CD4-positive, alpha-beta T cell (primary cell): ENCODE results near the gene EDN1. TPM values are rescaled to one million over a fixed set of nuclear protein-coding genes. Genes with fewer than 3 reads are reported as not detected.

ENCODE experiments used
- ATAC-seq: fragments of 200-7000 bp; cut with Tn5 transposase; one replicate; pipeline ENCODE4 v1.10.0; 2022; ENCODE audit warnings: mild to moderate bottlenecking; ENCODE audit not compliant: poor library complexity
- CTCF ChIA-PET: fragments of 350-600 bp; sonication (Branson Sonifier 250); formaldehyde crosslinking; loops from one replicate; lab custom pipeline; 2021; ENCODE audit warnings: antibody characterized with exemption, inconsistent platforms; lab: Charles Lee
- POLR2A ChIA-PET: fragments of 350-600 bp; sonication (Branson Sonifier 250); formaldehyde crosslinking; loops from one replicate; lab custom pipeline; 2021; ENCODE audit warnings: antibody characterized with exemption, inconsistent platforms; lab: Charles Lee
- DNase-seq, 14 experiments: peaks; one replicate each; pipeline ENCODE4 v3.0.0-alpha.2; 2013 to 2020; ENCODE audit warnings: mixed read lengths in 2 of 14
- H3K27ac ChIP-seq, 2 donors: one replicate each; pipeline versions ENCODE4 v1.5.1 to v1.7.0; 2013; ENCODE audit warnings: low read length in 2 of 2, low read depth in 1 of 2, mild to moderate bottlenecking in 1 of 2
- H3K27me3 ChIP-seq, 2 experiments: 1 replicate in 1 of 2; 2 replicates in 1 of 2; pipeline versions ENCODE4 v1.6.1 to v1.7.0; 2013; ENCODE audit warnings: low read length in 2 of 2, control low read depth in 1 of 2, mild to moderate bottlenecking in 1 of 2, moderate library complexity in 1 of 2; ENCODE audit not compliant: insufficient read depth in 2 of 2, control insufficient read depth in 1 of 2
- H3K36me3 ChIP-seq: one replicate; pipeline ENCODE4 v1.6.1; 2013; ENCODE audit warnings: low read length, control low read depth; ENCODE audit not compliant: insufficient read depth
- H3K4me1 ChIP-seq: one replicate; pipeline ENCODE4 v1.6.1; 2013; ENCODE audit warnings: low read length, control low read depth; ENCODE audit not compliant: insufficient read depth
- H3K4me3 ChIP-seq: one replicate; pipeline ENCODE4 v1.5.1; 2013; ENCODE audit warnings: mild to moderate bottlenecking, low read length, moderate library complexity
- H3K9me3 ChIP-seq, 2 experiments: 1 replicate in 1 of 2; 2 replicates in 1 of 2; pipeline versions ENCODE4 v1.6.1 to v1.7.0; 2013; ENCODE audit warnings: low read length in 2 of 2, mild to moderate bottlenecking in 2 of 2, control low read depth in 1 of 2, moderate library complexity in 1 of 2; ENCODE audit not compliant: control insufficient read depth in 1 of 2, insufficient read depth in 1 of 2
- H3K27ac Mint-ChIP-seq: one replicate; pipeline ENCODE4 v1.8.0; 2020; ENCODE audit warnings: mixed read lengths
- H3K27me3 Mint-ChIP-seq: one replicate; pipeline ENCODE4 v1.8.0; 2021; ENCODE audit warnings: mixed read lengths
- H3K36me3 Mint-ChIP-seq: one replicate; pipeline ENCODE4 v1.8.0; 2021; ENCODE audit warnings: low read depth, mixed read lengths
- H3K4me1 Mint-ChIP-seq: one replicate; pipeline ENCODE4 v1.8.0; 2021; ENCODE audit warnings: low read depth, mixed read lengths
- H3K4me3 Mint-ChIP-seq: one replicate; pipeline ENCODE4 v1.8.0; 2020; ENCODE audit warnings: mild to moderate bottlenecking, mixed read lengths
- H3K9me3 Mint-ChIP-seq: one replicate; pipeline ENCODE4 v1.8.0; 2020; ENCODE audit warnings: mixed read lengths
- CTCF ChIP-seq: fragments of 200-600 bp; IDR thresholded peaks from one replicate; pipeline ENCODE4 v1.8.0; 2022; ENCODE audit warnings: antibody characterized with exemption, mild to moderate bottlenecking
- intact Hi-C, 2 experiments: fragments of 100-400 bp; cut with DNase I in 1 of 2; cut with micrococcal nuclease in 1 of 2; formaldehyde crosslinking; loops; one replicate each; pipeline versions ENCODE4 v1.15.1 to v1.9.0; 2023 to 2025; cut with DNase I, micrococcal nuclease
- total RNA-seq, 174 experiments: library from RNA in 2 of 174; stranded (reverse) in 2 of 174; gene quantifications; one replicate each; pipeline ENCODE4 v1.2.3 and lab custom pipeline; 2021 to 2026

Gene EDN1
- total RNA-seq, 2 experiments from 2014 or later = 0.80 to 1.1 TPM

GRCh38 chr6:12283904-12284303, 6.3 kb upstream of the EDN1 start:
- Mint-ChIP-seq H3K36me3 (no peaks in the 10 kb centered on the region), H3K9me3 (no peaks in the 10 kb centered on the region), H3K27ac (no peak overlapping the region), H3K4me1 (peaks cover 7% of the 10 kb centered on the region), H3K27me3 (peaks cover 24% of the 10 kb centered on the region), H3K4me3 (no peak overlapping the region)
- H3K27me3 ChIP-seq = peaks cover 2 to 4% of the 10 kb centered on the region in 2 experiments
- ChIA-PET POLR2A (no interaction called here), CTCF (no interaction called here)
- H3K4me1 ChIP-seq = no peaks in the 10 kb centered on the region
- no peak for DNase-seq
- intact Hi-C loops = no loop called here
- no peaks in the 10 kb centered on the region for H3K36me3 ChIP-seq
- H3K4me3 ChIP-seq = no peak overlapping the region
- ATAC-seq = no peak
- no peaks in the 10 kb centered on the region for H3K9me3 ChIP-seq
- H3K27ac ChIP-seq = no peak overlapping the region
- TF ChIP-seq CTCF = no peak

- Mint-ChIP-seq H3K4me3 (no peak overlapping the region), H3K27ac (no peak overlapping the region), H3K4me1 (peaks cover 17% of the 10 kb centered on the region), H3K36me3 (no peaks in the 10 kb centered on the region), H3K27me3 (peaks cover 42% of the 10 kb centered on the region), H3K9me3 (no peaks in the 10 kb centered on the region)
- no peak overlapping the region for H3K27ac ChIP-seq
- H3K27me3 ChIP-seq = peaks cover 14 to 19% of the 10 kb centered on the region in 2 experiments
- no peak overlapping the region for H3K4me3 ChIP-seq
- intact Hi-C loops = no loop called here
- TF ChIP-seq CTCF = no peak
- ATAC-seq = no peak
- DNase-seq = no peak
- peaks cover 12% of the 10 kb centered on the region for H3K4me1 ChIP-seq
- H3K9me3 ChIP-seq = no peaks in the 10 kb centered on the region
- no peaks in the 10 kb centered on the region for H3K36me3 ChIP-seq
- ChIA-PET CTCF (no interaction called here), POLR2A (no interaction called here)
These were observed 3.6 kb upstream of the EDN1 start for GRCh38 chr6:12286373-12287110.

- no peak for TF ChIP-seq CTCF
These were observed 1.9 kb upstream of the EDN1 start for GRCh38 chr6:12288211-12288618.

More at GRCh38 chr6:12288211-12288618, 1.9 kb upstream of the EDN1 start:
- H3K4me1 Mint-ChIP-seq = peaks cover 20% of the 10 kb centered on the region
- Histone ChIP-seq H3K4me1 (peaks cover 12% of the 10 kb centered on the region), H3K9me3 (no peaks in the 10 kb centered on the region), H3K36me3 (no peaks in the 10 kb centered on the region), H3K4me3 (no peak overlapping the region), H3K27ac (no peak overlapping the region), H3K27me3 (peaks cover 26 to 34% of the 10 kb centered on the region in 2 experiments)
- DNase-seq (no peak), ATAC-seq (no peak)
- no peaks in the 10 kb centered on the region for H3K36me3 Mint-ChIP-seq
- H3K27me3 Mint-ChIP-seq = peaks cover 48% of the 10 kb centered on the region
- intact Hi-C loops = no loop called here
- ChIA-PET POLR2A (no interaction called here), CTCF (no interaction called here)
- no peak overlapping the region for H3K27ac Mint-ChIP-seq
- no peaks in the 10 kb centered on the region for H3K9me3 Mint-ChIP-seq
- no peak overlapping the region for H3K4me3 Mint-ChIP-seq
